Measurements from ENCODE around the gene POFUT2.
A peak's percentile ranks its signal among the peaks of the same experiment; 100 is the strongest.

POFUT2 gene

DNA sequence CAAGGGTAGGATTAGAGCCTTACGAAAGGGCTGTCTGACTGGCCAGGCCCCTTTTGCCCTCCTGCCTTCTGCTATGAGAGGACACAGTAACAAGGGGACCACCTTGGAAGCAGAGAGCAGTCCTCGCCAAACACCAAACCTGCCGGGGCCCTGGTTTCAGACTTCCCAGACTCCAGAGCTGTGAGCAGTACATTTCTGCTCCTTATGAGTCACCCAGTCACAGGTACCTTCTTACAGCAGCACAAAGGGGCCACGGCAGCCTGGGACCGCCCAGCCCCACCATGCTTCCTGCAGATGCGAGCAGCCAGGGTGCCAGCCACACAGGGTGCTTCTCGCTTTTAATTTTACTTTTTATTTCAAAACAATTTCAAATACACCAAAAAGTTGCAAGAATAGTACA, 17.2 kb upstream of the POFUT2 start:
- TF ChIP-seq, protein P1, sequence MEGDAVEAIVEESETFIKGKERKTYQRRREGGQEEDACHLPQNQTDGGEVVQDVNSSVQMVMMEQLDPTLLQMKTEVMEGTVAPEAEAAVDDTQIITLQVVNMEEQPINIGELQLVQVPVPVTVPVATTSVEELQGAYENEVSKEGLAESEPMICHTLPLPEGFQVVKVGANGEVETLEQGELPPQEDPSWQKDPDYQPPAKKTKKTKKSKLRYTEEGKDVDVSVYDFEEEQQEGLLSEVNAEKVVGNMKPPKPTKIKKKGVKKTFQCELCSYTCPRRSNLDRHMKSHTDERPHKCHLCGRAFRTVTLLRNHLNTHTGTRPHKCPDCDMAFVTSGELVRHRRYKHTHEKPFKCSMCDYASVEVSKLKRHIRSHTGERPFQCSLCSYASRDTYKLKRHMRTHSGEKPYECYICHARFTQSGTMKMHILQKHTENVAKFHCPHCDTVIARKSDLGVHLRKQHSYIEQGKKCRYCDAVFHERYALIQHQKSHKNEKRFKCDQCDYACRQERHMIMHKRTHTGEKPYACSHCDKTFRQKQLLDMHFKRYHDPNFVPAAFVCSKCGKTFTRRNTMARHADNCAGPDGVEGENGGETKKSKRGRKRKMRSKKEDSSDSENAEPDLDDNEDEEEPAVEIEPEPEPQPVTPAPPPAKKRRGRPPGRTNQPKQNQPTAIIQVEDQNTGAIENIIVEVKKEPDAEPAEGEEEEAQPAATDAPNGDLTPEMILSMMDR (conservative IDR thresholded peaks at IDR 0.05; ENCODE audit: low read depth, low read length) = no peak
- no peak for DNase-seq (ENCODE audit: low read depth)
- no peak overlapping the region for H3K4me3 ChIP-seq (ENCODE audit: low read depth, low read length)

DNA sequence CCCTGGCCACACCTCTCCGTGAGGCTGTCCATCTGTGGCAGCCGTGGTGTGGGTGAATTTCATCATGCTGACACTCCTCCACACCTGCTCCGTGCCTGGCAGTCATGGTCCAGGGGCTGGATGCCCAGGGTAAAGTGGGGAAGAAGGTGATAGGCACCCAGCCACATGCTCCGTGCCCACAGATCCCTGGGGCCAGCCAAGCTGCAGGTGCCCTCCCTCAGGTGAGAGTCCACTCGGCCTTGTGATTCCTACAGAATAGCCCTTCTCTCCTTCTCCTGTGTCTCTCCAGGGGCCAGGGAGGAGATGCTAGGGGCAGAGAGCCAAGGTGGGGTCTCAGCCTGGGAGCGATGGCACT, 16.8 kb upstream of the POFUT2 start:
- DNase-seq (ENCODE audit: low read depth) = no peak
- no peak overlapping the region for H3K4me3 ChIP-seq (ENCODE audit: low read depth, low read length)
- TF ChIP-seq, protein P1 (conservative IDR thresholded peaks at IDR 0.05; ENCODE audit: low read depth, low read length) = no peak

DNA sequence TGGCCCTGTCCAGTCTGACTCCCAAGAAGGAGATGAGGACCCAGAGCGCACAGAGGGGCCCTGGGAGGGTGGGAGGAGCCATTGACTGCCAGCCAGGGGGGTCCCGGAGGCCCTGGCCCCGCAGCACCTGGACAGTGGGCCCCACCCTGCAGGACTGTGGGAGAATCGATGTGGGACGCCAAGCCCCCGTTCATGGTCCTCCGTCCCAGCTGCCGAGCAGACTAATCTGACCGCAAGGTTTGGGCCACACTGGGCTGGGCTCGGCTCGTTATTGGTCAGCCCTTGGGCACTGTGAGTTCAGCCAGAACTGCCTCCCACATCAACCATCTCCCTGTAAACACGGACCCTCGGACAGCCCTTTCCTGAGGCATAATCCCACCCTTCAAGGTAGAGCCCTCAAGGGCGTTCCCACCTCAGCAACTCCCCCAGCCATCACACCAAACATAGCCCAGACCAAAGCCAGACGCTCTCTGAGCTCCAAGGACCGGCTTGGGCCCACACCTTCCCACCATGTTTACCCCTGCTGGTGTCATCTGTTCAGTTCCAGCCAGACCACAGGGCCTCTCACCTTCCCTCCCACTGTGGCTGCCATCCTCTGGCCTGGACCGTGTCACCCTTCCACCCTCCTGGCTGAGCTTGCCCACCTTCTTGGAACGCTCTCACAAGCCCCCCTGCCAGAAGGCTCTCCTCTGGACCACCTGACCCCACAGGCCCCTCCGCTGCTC, 16.2 kb upstream of the POFUT2 start:
- TF ChIP-seq, protein P1 (conservative IDR thresholded peaks at IDR 0.05; ENCODE audit: low read depth, low read length) = no peak
- DNase-seq (ENCODE audit: low read depth) = no peak
- no peak overlapping the region for H3K4me3 ChIP-seq (ENCODE audit: low read depth, low read length)

DNA sequence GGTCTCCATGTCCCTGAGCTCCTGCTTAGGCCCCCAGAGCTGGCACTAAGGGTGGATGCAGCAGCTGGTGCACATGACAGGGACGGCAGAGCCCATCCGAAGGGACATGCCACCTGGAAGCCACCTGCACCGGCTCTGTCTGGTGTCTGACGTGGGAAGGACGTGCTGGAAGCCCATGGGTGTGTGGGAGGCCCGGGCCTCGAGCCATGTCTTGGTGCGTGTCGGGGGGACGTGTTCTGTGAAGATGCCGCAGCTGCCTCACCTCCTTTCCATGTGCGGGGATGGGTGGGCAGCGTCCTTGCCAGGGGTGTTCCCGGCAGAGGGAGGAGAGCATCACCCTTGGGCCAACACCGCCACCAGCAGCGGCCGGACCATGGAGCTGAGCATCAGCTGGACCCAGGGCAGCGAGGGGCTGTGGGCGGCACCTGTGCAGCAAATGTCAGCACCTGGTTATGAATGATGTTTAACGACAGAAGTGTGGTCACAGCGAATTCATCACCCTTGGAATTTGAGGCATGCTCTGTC, 15.5 kb upstream of the POFUT2 start:
- DNase-seq (ENCODE audit: low read depth) = no peak

DNA sequence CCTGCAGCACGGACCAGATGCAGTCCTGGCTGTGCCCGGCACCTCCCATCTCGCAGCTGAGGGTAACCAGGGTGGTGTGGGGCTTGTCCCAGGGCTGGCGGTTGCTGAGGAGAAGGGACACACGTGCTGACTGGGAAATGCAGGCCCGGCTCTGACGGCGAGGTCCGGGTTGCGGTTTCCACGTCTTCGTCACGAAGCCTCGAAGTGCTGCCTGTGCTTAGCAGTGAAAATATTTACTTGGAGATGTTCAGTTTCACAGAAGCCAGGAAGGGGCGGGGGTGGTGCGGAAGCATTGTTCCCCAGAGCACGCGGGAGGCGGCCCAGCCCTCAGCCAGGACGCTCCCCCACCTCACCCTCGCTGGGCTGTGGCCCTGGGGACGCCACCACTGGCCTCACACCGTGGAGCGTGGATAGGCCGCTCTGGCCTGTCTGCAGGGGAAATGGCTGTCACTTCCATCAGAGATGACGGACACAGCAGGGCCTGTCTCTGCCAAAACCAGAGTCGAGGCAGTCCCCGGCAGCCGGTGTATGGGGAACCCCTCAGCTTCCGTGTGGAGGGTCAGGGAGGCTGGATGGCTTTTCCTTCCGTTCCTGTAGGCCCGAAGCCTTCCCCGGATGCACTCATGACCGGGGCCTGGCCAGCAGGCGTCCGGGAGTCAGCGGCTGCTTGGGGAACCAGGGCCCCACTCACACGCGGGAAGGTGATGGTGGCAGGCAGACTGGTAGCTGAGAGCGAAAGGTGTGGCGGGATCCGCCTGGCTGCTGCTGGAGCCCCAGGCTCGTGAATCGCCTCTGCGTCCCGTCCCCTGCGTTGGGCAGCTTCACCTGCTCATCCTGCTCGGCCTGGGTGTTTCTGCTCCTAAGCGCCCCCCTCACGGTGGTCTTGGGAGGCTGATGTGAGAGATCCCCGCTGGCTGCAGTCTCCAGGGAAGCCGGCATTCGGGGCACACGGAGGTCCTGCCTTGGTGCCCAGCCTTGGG, 14.7 kb upstream of the POFUT2 start:
- TF ChIP-seq, protein P1 (conservative IDR thresholded peaks at IDR 0.05; ENCODE audit: low read depth, low read length) = no peak
- H3K4me3 ChIP-seq (ENCODE audit: low read depth, low read length) = no peak overlapping the region
- peak; percentile 84 for DNase-seq (ENCODE audit: low read depth)

More for the DNA sequence above, 15.5 kb upstream of the POFUT2 start:
- H3K4me3 ChIP-seq (ENCODE audit: low read depth, low read length) = no peak overlapping the region
- TF ChIP-seq, protein P1 (conservative IDR thresholded peaks at IDR 0.05; ENCODE audit: low read depth, low read length) = no peak

DNA sequence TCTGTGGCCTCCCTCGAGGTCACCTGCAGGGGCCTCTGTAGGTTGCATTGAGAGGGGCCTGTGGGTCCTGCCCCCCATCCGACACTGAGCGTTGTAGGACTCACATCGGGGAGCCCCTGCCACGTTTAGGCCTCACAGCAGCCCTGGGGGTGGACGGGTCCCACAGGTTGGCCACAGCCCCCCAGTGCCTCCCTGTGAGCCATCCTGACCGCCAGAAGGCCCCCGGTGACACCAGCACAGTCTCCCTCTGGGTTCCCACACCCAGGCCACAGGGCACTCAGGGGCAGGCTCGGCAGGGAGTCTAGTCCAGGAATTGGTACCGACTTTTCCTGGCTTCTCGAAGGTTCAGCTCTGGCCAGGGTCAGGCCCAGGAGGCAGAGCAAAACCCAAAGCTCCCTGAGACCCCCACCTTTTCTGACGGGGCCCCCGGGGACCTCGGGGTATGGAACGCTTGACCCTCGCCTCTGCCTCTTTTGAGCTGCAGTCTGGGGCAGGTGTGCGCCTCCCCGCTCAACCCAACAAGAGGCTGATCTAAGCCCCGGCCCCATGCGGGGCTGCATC, 13.9 kb upstream of the POFUT2 start:
- no peak overlapping the region for H3K4me3 ChIP-seq (ENCODE audit: low read depth, low read length)
- TF ChIP-seq, protein P1 (conservative IDR thresholded peaks at IDR 0.05; ENCODE audit: low read depth, low read length) = no peak
- DNase-seq (ENCODE audit: low read depth) = no peak

All from choroid plexus epithelial cell (primary cell).